Measurements from ENCODE around the gene POLR1A.

DNA sequence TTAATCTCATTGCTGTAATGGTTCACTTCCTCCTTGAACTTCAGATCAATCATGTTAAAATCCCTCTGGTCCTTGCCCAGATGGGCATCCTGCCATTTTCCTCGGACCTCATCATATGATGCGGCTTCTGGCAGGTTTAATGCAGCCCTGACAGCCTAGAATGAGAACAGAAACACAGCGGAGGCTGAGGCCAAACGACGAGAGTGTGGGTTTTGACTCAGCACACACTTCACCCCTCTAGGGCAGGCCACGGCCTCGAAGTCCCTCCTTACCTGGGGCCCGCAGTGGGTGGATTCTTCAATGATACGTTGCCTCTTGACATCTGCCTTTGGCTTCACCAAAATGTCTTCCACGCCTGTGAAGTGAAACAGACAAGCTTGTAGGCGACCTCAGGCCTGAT is 56.8 kb downstream of the POLR1A start:
- TF ChIP-seq, protein P1, sequence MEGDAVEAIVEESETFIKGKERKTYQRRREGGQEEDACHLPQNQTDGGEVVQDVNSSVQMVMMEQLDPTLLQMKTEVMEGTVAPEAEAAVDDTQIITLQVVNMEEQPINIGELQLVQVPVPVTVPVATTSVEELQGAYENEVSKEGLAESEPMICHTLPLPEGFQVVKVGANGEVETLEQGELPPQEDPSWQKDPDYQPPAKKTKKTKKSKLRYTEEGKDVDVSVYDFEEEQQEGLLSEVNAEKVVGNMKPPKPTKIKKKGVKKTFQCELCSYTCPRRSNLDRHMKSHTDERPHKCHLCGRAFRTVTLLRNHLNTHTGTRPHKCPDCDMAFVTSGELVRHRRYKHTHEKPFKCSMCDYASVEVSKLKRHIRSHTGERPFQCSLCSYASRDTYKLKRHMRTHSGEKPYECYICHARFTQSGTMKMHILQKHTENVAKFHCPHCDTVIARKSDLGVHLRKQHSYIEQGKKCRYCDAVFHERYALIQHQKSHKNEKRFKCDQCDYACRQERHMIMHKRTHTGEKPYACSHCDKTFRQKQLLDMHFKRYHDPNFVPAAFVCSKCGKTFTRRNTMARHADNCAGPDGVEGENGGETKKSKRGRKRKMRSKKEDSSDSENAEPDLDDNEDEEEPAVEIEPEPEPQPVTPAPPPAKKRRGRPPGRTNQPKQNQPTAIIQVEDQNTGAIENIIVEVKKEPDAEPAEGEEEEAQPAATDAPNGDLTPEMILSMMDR (IDR thresholded peaks at IDR 0.05) = no peak
- TF ChIP-seq POLR2A (IDR thresholded peaks at IDR 0.05) = no peak
